Neural crest cell (in vitro differentiated cells): ENCODE data around the gene EFCAB8. TPM values are rescaled to one million over a fixed set of nuclear protein-coding genes. Genes with fewer than 3 reads are reported as not detected.

ENCODE experiments used
- DNase-seq: peaks from one replicate; pipeline ENCODE4 v3.0.0; 2021; ENCODE audit warnings: low read depth, mixed read lengths, low spot score
- H3K27ac Mint-ChIP-seq: one replicate; pipeline ENCODE4 v1.8.0; 2021; ENCODE audit warnings: mild to moderate bottlenecking, mixed read lengths; ENCODE audit not compliant: unreplicated experiment
- H3K27me3 Mint-ChIP-seq: 2 replicates; pipeline ENCODE4 v1.8.0; 2021; ENCODE audit warnings: low read depth, mild to moderate bottlenecking, mixed read lengths
- H3K36me3 Mint-ChIP-seq: 2 replicates; pipeline ENCODE4 v1.8.0; 2021; ENCODE audit warnings: low read depth, mild to moderate bottlenecking, mixed read lengths
- H3K4me1 Mint-ChIP-seq: 2 replicates; pipeline ENCODE4 v1.8.0; 2021; ENCODE audit warnings: mixed read lengths
- H3K4me3 Mint-ChIP-seq: one replicate; pipeline ENCODE4 v1.8.0; 2021; ENCODE audit warnings: mild to moderate bottlenecking, mixed read lengths
- H3K9me3 Mint-ChIP-seq: 2 replicates; pipeline ENCODE4 v1.8.0; 2021; ENCODE audit warnings: mixed read lengths
- total RNA-seq: library from RNA; stranded (reverse); gene quantifications from 2 replicates; pipeline ENCODE4 v1.2.1, GENCODE V29; 2021
- TF ChIP-seq, protein P1 (sequence below): fragments of 200-600 bp; sonication (generic); conservative IDR thresholded peaks from 2 replicates; pipeline ENCODE4 v1.5.0; 2021; ENCODE audit warnings: antibody characterized with exemption, mild to moderate bottlenecking

EFCAB8 gene
- total RNA-seq, 1 donor from 2014 or later = 0.26 TPM

DNA sequence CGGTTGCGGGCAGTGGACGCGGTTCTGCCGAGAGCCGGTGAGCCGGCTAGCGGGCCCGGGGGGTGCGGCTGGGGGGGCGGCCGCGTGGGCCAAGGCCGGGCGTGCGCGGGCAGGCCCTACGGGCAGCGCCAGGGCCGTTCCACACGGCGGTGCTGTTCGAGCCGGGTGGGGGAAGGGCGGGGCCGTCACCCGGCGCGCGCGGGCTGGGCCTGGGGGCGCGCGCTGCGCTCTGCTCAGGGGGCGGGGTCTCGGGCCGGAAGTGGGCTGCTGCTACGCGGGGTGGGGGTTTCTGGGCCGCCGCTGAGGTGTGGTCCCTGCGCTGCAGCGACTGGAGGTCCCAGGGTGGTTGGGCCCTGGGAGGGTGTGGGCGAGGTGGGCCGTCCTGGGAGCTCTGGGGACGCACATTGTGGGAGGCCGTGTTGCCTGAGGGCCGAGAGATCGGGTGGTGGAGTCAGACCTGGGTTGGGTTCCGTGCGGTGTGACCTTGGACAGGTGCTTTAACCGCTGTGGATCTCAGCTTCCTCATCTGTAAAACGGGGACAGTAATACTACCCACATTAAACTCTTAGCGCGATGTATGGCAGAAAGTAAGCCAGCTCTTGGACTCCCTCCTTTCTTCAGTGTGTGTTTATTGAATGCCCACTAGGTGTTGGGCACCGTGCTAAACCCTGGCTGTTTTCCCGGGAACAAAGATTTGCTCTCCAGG is 38.6 kb upstream of the EFCAB8 start:
- Mint-ChIP-seq H3K4me3 (peak overlapping the region; percentile 95), H3K27me3 (no peaks in the 10 kb centered on the region), H3K4me1 (peaks cover 39% of the 10 kb centered on the region), H3K9me3 (no peaks in the 10 kb centered on the region), H3K27ac (peak overlapping the region; percentile 97), H3K36me3 (peaks cover 3% of the 10 kb centered on the region)
- peak; percentile 93 for DNase-seq
- TF ChIP-seq, protein P1, sequence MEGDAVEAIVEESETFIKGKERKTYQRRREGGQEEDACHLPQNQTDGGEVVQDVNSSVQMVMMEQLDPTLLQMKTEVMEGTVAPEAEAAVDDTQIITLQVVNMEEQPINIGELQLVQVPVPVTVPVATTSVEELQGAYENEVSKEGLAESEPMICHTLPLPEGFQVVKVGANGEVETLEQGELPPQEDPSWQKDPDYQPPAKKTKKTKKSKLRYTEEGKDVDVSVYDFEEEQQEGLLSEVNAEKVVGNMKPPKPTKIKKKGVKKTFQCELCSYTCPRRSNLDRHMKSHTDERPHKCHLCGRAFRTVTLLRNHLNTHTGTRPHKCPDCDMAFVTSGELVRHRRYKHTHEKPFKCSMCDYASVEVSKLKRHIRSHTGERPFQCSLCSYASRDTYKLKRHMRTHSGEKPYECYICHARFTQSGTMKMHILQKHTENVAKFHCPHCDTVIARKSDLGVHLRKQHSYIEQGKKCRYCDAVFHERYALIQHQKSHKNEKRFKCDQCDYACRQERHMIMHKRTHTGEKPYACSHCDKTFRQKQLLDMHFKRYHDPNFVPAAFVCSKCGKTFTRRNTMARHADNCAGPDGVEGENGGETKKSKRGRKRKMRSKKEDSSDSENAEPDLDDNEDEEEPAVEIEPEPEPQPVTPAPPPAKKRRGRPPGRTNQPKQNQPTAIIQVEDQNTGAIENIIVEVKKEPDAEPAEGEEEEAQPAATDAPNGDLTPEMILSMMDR = peak; percentile 32

DNA sequence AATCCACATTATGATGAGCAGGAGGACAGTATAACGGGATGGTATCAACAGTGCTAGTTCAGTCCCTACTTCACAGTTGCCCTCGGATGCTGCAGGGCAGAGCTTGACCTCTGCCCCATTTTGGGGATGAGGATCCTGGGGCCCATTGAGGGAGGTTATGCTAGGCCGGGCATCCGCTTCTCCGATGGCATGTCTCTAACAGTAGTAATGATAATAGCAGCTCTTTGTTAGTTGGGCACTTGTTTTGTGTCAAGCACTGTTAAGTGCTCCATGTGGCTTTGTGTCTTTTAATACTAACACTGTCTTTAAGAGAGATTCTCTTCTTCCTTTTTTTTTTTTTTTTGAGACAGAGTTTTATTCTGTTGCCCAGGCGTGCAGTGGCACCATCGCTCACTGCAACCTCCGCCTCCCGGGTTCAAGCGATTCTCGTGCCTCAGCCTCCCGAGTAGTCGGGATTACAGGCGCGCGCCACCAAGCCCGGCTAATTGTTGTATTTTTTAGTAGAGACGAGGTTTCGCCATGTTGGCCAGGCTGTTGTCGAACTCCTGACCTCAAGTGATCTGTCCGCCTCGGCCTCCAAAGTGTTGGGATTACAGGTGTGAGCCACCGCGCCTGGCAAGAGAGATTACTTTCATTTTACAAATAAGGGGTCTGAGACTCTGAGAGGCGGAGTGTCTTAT is 37.9 kb upstream of the EFCAB8 start:
- H3K27ac Mint-ChIP-seq = peak overlapping the region; percentile 97
- H3K4me1 Mint-ChIP-seq = peaks cover 41% of the 10 kb centered on the region
- no peaks in the 10 kb centered on the region for H3K9me3 Mint-ChIP-seq
- no peak for DNase-seq
- H3K4me3 Mint-ChIP-seq = peak overlapping the region; percentile 95
- TF ChIP-seq, protein P1 = no peak
- H3K36me3 Mint-ChIP-seq = peaks cover 3% of the 10 kb centered on the region
- no peaks in the 10 kb centered on the region for H3K27me3 Mint-ChIP-seq

DNA sequence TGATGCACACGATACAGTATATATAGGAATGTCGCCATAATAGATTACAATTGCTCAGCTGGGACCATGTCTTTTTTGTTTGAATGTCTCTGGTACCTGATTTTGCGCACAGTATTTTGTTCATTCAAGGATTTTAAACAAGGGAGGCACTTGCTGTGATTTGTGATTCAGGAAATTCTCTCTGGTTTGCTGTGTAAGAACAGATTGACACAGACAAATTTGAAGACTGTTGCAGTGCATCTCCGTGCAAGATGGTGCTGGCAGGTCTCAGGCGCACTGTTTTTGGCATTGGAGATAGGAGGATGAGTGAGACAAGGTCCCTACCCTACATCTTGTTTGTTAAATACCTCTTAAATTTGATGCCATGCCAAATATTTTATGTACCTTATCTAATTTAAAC is 36.5 kb upstream of the EFCAB8 start:
- TF ChIP-seq, protein P1 = no peak
- Mint-ChIP-seq H3K4me1 (peaks cover 45% of the 10 kb centered on the region), H3K36me3 (peaks cover 5% of the 10 kb centered on the region), H3K4me3 (peak overlapping the region; percentile 95), H3K27ac (no peak overlapping the region), H3K9me3 (no peaks in the 10 kb centered on the region), H3K27me3 (no peaks in the 10 kb centered on the region)
- no peak for DNase-seq

DNA sequence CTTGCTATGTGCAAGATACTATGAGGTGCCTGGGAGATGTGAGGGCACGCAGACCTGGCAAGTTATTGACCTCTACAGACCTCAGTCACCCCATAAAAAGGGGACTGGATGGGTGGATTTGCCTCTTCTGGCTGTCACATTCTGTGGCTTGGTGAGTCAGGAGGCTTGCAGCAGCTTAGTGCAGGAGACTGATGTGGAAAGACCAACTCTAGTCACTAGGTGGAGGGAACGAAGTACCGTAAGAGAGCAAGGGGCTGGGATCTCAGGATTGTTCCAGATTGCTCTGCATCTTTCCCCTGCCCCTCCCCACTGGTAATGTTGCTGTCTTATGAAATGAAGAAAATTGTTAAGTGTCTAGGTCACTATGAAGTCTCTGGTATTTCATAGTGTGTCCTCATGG is 35.6 kb upstream of the EFCAB8 start:
- TF ChIP-seq, protein P1 = no peak
- DNase-seq = no peak
- Mint-ChIP-seq H3K4me1 (peaks cover 49% of the 10 kb centered on the region), H3K27me3 (no peaks in the 10 kb centered on the region), H3K9me3 (no peaks in the 10 kb centered on the region), H3K36me3 (peaks cover 9% of the 10 kb centered on the region), H3K4me3 (peak overlapping the region; percentile 95), H3K27ac (no peak overlapping the region)

DNA sequence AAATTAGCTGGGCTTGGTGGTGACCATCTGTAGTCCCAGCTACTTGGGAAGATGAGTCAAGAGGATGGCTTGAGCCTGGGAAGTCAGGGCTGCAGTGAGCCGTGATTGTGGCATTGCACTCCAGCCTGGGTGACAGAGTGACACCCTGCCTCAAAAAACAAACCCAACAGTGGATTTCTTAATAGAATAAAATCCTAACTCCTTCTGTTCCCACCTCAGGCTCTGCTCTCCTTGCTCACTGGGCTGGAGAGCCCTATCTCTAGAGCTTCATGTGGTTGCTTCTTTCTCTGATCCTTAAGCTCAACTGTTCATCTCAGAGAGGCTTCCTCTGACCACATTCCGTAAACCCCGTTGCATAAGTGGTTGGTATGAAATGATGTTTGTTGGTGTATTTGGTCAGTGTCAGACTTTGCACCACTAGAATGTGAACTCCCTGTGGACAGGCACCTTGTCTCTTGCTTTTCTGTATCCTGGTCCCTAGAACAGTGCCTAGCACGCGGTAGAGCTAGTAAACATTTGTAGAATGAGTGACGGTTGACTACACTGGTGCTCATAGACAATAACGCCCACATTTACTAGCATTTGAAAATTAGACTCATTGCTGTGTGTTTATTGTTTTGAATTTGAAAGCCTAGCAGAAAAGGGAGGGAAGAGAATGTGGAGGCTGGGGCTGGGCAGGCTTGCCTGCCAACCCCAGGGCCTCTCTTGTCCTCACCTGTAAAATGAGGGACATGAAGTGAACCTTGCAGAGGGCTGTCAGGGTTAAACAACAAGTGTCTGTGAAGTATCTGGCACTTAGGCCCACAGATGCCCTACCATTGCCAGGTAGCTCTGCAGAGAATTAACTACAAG is 34.8 kb upstream of the EFCAB8 start:
- H3K9me3 Mint-ChIP-seq = no peaks in the 10 kb centered on the region
- H3K27ac Mint-ChIP-seq = no peak overlapping the region

More for the DNA sequence above, 34.8 kb upstream of the EFCAB8 start:
- TF ChIP-seq, protein P1 = no peak
- Mint-ChIP-seq H3K36me3 (peaks cover 14% of the 10 kb centered on the region), H3K27me3 (no peaks in the 10 kb centered on the region), H3K4me1 (peaks cover 55% of the 10 kb centered on the region), H3K4me3 (peak overlapping the region; percentile 9)
- DNase-seq = no peak
